ENCODE measurements around the gene TMEM120B.

GRCh38 chr12:121765573-121765972 lies 53.0 kb downstream of the TMEM120B start:
- no peak for TF ChIP-seq CTCF (tag by site-specific recombination; IDR thresholded peaks at IDR 0.05)
- TF ChIP-seq PRDM4 (tag by site-specific recombination; IDR thresholded peaks at IDR 0.05) = no peak
- TF ChIP-seq ZNF670 (tag by site-specific recombination; IDR thresholded peaks at IDR 0.05; ENCODE audit: low read depth) = no peak
- TF ChIP-seq IKZF3 (tag by site-specific recombination; IDR thresholded peaks at IDR 0.05) = peak; percentile 43
- no peak for TF ChIP-seq ZNF146 (tag by site-specific recombination; IDR thresholded peaks at IDR 0.05)
- no peak for TF ChIP-seq ZNF416 (tag by site-specific recombination; IDR thresholded peaks at IDR 0.05)
- no peak for TF ChIP-seq ZNF664 (tag by site-specific recombination; IDR thresholded peaks at IDR 0.05)
- TF ChIP-seq ZBTB7A (tag by site-specific recombination; IDR thresholded peaks at IDR 0.05; ENCODE audit: low read depth) = no peak
- TF ChIP-seq KLF10 (tag by site-specific recombination; IDR thresholded peaks at IDR 0.05) = no peak
- no peak for TF ChIP-seq PRDM2 (tag by site-specific recombination; IDR thresholded peaks at IDR 0.05; ENCODE audit: borderline replicate concordance)

Measured in HEK293 (cell line).